SK-N-SH (cell line): ENCODE data around the gene SH3GL2.

Source experiments
- EP300 ChIP-seq, 2 experiments: IDR thresholded peaks; 2 replicates each; pipeline versions ENCODE4 v1.4.0 to v1.6.1; 2012; ENCODE audit warnings: borderline replicate concordance in 1 of 2, low read depth in 1 of 2, low read length in 1 of 2
- RFX5 ChIP-seq: IDR thresholded peaks from 2 replicates; pipeline ENCODE4 v1.6.1; 2012; ENCODE audit warnings: mild to moderate bottlenecking, improper control_type of control experiment, low read length
- TAF1 ChIP-seq: IDR thresholded peaks from 2 replicates; pipeline ENCODE4 v1.6.1; 2012; ENCODE audit warnings: low read depth, mild to moderate bottlenecking, low read length, moderate library complexity, borderline replicate concordance
- TF ChIP-seq, protein P1 (sequence below): IDR thresholded peaks from 2 replicates; pipeline ENCODE4 v1.6.1; 2012; ENCODE audit warnings: mild to moderate bottlenecking, low read depth, low read length, moderate library complexity

DNA sequence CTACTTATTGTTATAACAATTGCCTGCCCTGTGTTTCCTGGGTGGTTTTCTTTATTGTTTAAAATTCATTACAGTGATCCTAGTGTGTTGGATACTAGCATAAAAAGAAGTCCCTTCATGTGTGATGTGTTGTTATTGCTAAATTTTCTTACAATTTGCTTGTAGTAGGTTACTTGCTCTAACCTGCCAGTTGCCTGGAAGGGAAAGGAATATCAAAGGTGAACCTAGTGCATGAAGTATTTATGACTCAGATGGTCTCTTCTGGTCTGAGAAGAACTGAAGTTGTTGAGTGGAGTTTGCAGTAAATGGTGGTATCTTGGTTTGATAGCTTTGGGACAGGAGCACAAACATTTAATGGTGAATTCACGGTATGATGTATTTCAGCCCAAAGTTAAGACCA, 58.0 kb downstream of the SH3GL2 start:
- TF ChIP-seq EP300 (IDR thresholded peaks at IDR 0.05; ENCODE audit: borderline replicate concordance in 1 of 2, low read depth in 1 of 2, low read length in 1 of 2) (no peak), RFX5 (no peak), TAF1 (no peak)
- TF ChIP-seq, protein P1, sequence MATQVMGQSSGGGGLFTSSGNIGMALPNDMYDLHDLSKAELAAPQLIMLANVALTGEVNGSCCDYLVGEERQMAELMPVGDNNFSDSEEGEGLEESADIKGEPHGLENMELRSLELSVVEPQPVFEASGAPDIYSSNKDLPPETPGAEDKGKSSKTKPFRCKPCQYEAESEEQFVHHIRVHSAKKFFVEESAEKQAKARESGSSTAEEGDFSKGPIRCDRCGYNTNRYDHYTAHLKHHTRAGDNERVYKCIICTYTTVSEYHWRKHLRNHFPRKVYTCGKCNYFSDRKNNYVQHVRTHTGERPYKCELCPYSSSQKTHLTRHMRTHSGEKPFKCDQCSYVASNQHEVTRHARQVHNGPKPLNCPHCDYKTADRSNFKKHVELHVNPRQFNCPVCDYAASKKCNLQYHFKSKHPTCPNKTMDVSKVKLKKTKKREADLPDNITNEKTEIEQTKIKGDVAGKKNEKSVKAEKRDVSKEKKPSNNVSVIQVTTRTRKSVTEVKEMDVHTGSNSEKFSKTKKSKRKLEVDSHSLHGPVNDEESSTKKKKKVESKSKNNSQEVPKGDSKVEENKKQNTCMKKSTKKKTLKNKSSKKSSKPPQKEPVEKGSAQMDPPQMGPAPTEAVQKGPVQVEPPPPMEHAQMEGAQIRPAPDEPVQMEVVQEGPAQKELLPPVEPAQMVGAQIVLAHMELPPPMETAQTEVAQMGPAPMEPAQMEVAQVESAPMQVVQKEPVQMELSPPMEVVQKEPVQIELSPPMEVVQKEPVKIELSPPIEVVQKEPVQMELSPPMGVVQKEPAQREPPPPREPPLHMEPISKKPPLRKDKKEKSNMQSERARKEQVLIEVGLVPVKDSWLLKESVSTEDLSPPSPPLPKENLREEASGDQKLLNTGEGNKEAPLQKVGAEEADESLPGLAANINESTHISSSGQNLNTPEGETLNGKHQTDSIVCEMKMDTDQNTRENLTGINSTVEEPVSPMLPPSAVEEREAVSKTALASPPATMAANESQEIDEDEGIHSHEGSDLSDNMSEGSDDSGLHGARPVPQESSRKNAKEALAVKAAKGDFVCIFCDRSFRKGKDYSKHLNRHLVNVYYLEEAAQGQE: no peak
